Retinal pigment epithelial cell (primary cell): Measurements from ENCODE around the gene DNAH3.

Experiments
- DNase-seq: peaks from one replicate; pipeline ENCODE4 v3.0.0-alpha.2; 2010; ENCODE audit warnings: low read depth
- H3K4me3 ChIP-seq: 2 replicates; pipeline ENCODE4 v1.5.1; 2011; ENCODE audit warnings: mild to moderate bottlenecking, low read length, control low read depth, moderate library complexity
- CTCF ChIP-seq: conservative IDR thresholded peaks from 2 replicates; pipeline ENCODE4 v1.5.1; 2011; ENCODE audit warnings: low read depth, low read length, control low read depth, inconsistent platforms

The DNAH3 gene

GRCh38 chr16:20903116-20903898, 247.3 kb downstream of the DNAH3 start:
- no peak for TF ChIP-seq CTCF
- no peak for DNase-seq
- H3K4me3 ChIP-seq, result no peak overlapping the region

GRCh38 chr16:20902426-20902825, 248.2 kb downstream of the DNAH3 start:
- no peak overlapping the region for H3K4me3 ChIP-seq
- no peak for DNase-seq
- no peak for TF ChIP-seq CTCF

- peak overlapping the region; percentile 91 for H3K4me3 ChIP-seq
- no peak for TF ChIP-seq CTCF
- DNase-seq, result no peak
Observed at GRCh38 chr16:20901436-20902112, 249.1 kb downstream of the DNAH3 start.

GRCh38 chr16:20901068-20901435, 249.6 kb downstream of the DNAH3 start:
- DNase-seq, result no peak
- TF ChIP-seq CTCF, result no peak
- H3K4me3 ChIP-seq, result peak overlapping the region; percentile 91

- H3K4me3 ChIP-seq, result peak within 1 kb of the TSS; percentile 91
- DNase-seq, result peak; percentile 98
- no peak for TF ChIP-seq CTCF
Observed at GRCh38 chr16:20900299-20901067, 250.2 kb downstream of the DNAH3 start, which contains the start of the genes DCUN1D3 and LYRM1. TSS of gene DCUN1D3 (minus strand) at chr16:20900358. CDS start at chr16:20862538, 37,820 bp downstream. TSS of gene LYRM1 (plus strand) at chr16:20900771. CDS start at chr16:20915556, 14,785 bp downstream.

GRCh38 chr16:20899477-20900298, 251.0 kb downstream of the DNAH3 start:
- no peak for DNase-seq

More at GRCh38 chr16:20899477-20900298, 251.0 kb downstream of the DNAH3 start:
- peak overlapping the region; percentile 91 for H3K4me3 ChIP-seq
- TF ChIP-seq CTCF, result no peak
